Duodenal mucosa (tissue), 2 donors: ENCODE results near the gene FASLG.

Experiments
- H3K27ac ChIP-seq: one replicate; pipeline ENCODE4 v1.7.0; 2013; ENCODE audit warnings: low read depth, low read length
- H3K27me3 ChIP-seq, 2 donors: one replicate each; pipeline ENCODE4 v1.7.0; 2013; ENCODE audit warnings: low read length in 2 of 2, control low read depth in 1 of 2; ENCODE audit not compliant: insufficient read depth in 2 of 2, control insufficient read depth in 1 of 2
- H3K36me3 ChIP-seq, 2 donors: one replicate each; pipeline ENCODE4 v1.7.0; 2013; ENCODE audit warnings: low read length in 2 of 2, control low read depth in 1 of 2; ENCODE audit not compliant: insufficient read depth in 2 of 2, control insufficient read depth in 1 of 2
- H3K4me1 ChIP-seq, 2 donors: one replicate each; pipeline ENCODE4 v1.7.0; 2013; ENCODE audit warnings: low read length in 2 of 2, control low read depth in 1 of 2; ENCODE audit not compliant: insufficient read depth in 2 of 2, control insufficient read depth in 1 of 2
- H3K4me3 ChIP-seq, 2 donors: one replicate each; pipeline ENCODE4 v1.7.0; 2013; ENCODE audit warnings: low read length in 2 of 2, low read depth in 1 of 2
- H3K9ac ChIP-seq, 2 donors: one replicate each; pipeline ENCODE4 v1.7.0; 2013; ENCODE audit warnings: low read length in 2 of 2, low read depth in 1 of 2
- H3K9me3 ChIP-seq, 2 donors: one replicate each; pipeline ENCODE4 v1.7.0; 2013; ENCODE audit warnings: low read length in 2 of 2, control low read depth in 1 of 2; ENCODE audit not compliant: control insufficient read depth in 1 of 2

The FASLG gene

DNA sequence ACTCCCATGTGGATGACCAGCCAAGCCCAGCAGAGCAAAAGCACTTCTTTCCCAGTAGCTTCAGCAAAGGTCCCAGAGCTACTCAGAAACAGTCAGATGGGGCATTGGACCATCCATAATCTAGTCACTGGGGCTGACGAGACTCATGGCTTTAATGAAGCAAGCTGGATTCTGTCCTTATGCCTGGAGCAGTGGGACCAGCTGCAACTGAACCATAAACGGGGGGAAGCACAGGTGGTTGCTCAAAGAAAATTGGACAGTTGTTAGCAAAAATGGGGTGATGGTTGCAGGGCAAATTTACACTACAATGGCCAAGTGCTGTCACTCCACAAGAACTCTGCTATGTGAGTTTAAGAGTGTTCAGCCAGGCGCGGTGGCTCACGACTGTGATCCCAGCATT is 17.4 kb upstream of the FASLG start:
- Histone ChIP-seq H3K36me3 (no peaks in the 10 kb centered on the region), H3K4me3 (no peak overlapping the region), H3K27me3 (no peaks in the 10 kb centered on the region), H3K9ac (no peak overlapping the region), H3K9me3 (no peaks in the 10 kb centered on the region), H3K4me1 (peaks cover 6 to 9% of the 10 kb centered on the region in 2 donors), H3K27ac (no peak overlapping the region)

DNA sequence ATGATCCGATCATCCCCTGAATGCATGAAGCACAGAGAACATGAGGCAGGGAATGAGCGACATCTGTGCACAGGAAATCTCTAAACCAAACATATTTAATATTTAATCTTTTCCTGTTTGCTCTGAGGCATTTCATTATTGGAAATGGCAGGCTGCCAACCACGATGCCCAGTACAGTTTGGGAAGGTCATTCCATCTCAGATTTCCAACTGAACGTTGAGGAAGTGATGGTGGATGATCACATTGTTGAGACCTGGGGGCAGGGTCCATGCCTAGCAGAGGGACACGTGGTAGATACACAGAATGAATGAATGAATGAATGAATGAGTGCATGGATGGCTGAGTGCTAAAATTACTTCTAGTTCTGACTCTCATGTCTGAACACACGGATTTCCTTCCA is 15.9 kb upstream of the FASLG start:
- Histone ChIP-seq H3K4me1 (peaks cover 2 to 6% of the 10 kb centered on the region in 2 donors), H3K9ac (no peak overlapping the region), H3K9me3 (no peaks in the 10 kb centered on the region), H3K36me3 (no peaks in the 10 kb centered on the region), H3K4me3 (no peak overlapping the region), H3K27ac (no peak overlapping the region), H3K27me3 (no peaks in the 10 kb centered on the region)

DNA sequence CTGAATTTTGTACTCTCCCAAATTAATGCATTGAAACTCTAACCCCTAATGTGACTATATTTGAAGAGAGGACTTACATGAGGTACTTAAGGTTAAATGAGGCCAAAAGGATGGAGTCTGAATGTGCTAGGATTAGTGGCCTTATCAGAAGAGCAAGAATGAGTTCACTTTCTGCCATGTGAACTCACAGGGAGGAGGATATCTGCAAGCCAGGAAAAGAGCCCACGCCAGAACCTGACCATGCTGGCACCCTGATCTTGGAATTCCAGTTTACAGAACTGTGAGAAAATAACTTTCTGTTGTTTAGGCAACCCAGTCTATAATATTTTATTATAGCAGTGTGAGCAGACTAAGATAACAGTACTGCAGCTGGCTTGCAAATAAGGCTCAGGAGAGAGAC is 12.2 kb upstream of the FASLG start:
- Histone ChIP-seq H3K36me3 (no peaks in the 10 kb centered on the region), H3K4me1 (peaks cover 0 to 6% of the 10 kb centered on the region in 2 donors), H3K9ac (no peak overlapping the region), H3K27ac (no peak overlapping the region), H3K4me3 (no peak overlapping the region), H3K27me3 (no peaks in the 10 kb centered on the region), H3K9me3 (no peaks in the 10 kb centered on the region)

DNA sequence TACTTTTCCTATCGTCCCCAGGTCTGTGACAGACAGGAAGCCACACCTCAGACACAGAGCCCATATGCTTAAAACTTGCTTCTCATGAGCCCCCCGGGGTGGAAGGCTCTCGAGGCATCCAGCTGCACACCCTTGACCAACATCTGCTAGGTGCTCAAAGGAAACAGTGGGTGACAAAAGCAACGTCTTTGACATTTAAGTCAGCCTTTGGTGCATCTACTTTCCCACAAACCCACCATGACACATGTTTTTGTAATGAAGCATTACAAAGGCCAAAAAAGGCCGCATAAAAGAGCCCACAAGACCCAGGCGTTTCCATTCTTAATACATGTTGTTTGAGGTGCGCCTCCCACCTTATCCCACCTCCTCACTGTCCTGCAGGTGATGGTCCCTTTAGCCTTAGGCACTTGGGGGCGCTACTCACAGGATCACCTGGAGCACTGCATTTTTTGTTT is 11.8 kb upstream of the FASLG start:
- no peaks in the 10 kb centered on the region for H3K27me3 ChIP-seq
- H3K9me3 ChIP-seq: no peaks in the 10 kb centered on the region
- H3K36me3 ChIP-seq: no peaks in the 10 kb centered on the region
- no peak overlapping the region for H3K9ac ChIP-seq
- no peak overlapping the region for H3K4me3 ChIP-seq
- H3K27ac ChIP-seq: no peak overlapping the region
- peaks cover 0 to 6% of the 10 kb centered on the region in 2 donors for H3K4me1 ChIP-seq

DNA sequence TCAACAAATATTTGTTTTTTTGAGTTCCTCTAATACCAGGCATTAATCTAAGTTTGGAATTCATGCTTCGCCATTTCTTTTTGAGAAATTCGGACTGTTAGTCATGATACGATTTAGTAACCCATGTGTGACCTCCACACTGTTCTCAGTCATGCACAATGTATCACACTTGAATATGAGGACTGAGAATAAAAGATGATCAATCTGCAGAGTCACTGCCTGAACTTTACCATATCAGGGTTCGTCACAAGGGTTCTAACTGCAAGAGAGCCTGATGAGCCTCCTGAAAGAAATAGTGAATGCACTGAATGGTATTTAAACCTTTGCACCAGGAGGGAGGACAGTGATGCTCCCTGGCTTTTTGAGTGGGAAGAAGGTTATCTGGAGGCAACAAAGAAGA is 10.9 kb upstream of the FASLG start:
- Histone ChIP-seq H3K4me1 (peaks cover 0 to 6% of the 10 kb centered on the region in 2 donors), H3K9me3 (no peaks in the 10 kb centered on the region), H3K27me3 (no peaks in the 10 kb centered on the region), H3K27ac (no peak overlapping the region), H3K9ac (no peak overlapping the region), H3K4me3 (no peak overlapping the region), H3K36me3 (no peaks in the 10 kb centered on the region)

DNA sequence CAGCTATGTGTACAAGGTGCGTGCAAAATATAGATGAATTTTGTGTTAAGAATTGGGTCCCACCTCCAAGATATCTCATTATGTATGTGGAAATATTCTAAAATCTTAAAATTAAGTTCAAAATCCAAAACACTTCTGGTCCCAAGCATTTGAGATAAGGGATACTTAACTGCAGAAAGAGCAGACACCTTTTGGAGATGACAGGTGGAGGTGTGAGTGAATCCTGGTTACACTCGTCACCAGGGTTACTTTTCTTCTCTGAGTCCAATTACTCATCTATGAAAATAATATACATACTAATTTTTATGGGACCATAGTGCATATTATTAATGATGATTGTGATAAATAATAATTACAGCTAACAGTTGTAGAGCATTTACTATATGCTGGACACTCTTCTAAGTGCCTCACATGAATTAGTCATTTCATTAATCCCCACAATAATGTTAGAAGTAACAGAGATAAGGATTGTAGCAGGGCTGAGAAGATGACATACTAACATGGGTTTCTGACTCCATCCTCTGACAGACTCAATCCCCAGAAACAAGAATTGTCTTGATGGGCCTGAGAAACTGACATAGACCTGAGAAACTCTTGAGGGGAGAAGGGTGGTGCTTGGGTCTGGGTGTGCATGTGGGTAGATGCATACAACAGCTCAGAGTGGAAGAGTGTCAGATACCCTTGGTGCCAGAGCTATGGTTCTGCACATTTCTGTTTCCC is 8.3 kb upstream of the FASLG start:
- Histone ChIP-seq H3K27ac (no peak overlapping the region), H3K9me3 (no peaks in the 10 kb centered on the region), H3K27me3 (no peaks in the 10 kb centered on the region), H3K36me3 (no peaks in the 10 kb centered on the region), H3K9ac (no peak overlapping the region), H3K4me3 (no peak overlapping the region), H3K4me1 (no peaks in the 10 kb centered on the region)

- Histone ChIP-seq H3K27ac (no peak overlapping the region), H3K36me3 (no peaks in the 10 kb centered on the region), H3K4me3 (no peak overlapping the region), H3K4me1 (no peaks in the 10 kb centered on the region), H3K27me3 (no peaks in the 10 kb centered on the region), H3K9me3 (no peaks in the 10 kb centered on the region), H3K9ac (no peak overlapping the region)
Measured at GRCh38 chr1:172653015-172653709, 5.7 kb upstream of the FASLG start.

GRCh38 chr1:172654535-172654934 is 4.4 kb upstream of the FASLG start:
- no peaks in the 10 kb centered on the region for H3K36me3 ChIP-seq
- H3K4me3 ChIP-seq: no peak overlapping the region
- H3K9ac ChIP-seq: no peak overlapping the region
- H3K27me3 ChIP-seq: no peaks in the 10 kb centered on the region
- no peaks in the 10 kb centered on the region for H3K4me1 ChIP-seq
- H3K9me3 ChIP-seq: no peaks in the 10 kb centered on the region
- no peak overlapping the region for H3K27ac ChIP-seq

- no peak overlapping the region for H3K27ac ChIP-seq
- no peaks in the 10 kb centered on the region for H3K4me1 ChIP-seq
- H3K4me3 ChIP-seq: no peak overlapping the region
- no peaks in the 10 kb centered on the region for H3K27me3 ChIP-seq
- H3K9ac ChIP-seq: no peak overlapping the region
- H3K9me3 ChIP-seq: no peaks in the 10 kb centered on the region
- H3K36me3 ChIP-seq: no peaks in the 10 kb centered on the region
Measured at GRCh38 chr1:172656576-172656975, 2.3 kb upstream of the FASLG start.

GRCh38 chr1:172657586-172657985 is 1.3 kb upstream of the FASLG start:
- Histone ChIP-seq H3K9me3 (no peaks in the 10 kb centered on the region), H3K4me1 (no peaks in the 10 kb centered on the region), H3K27me3 (no peaks in the 10 kb centered on the region)

More at GRCh38 chr1:172657586-172657985, 1.3 kb upstream of the FASLG start:
- no peak overlapping the region for H3K27ac ChIP-seq
- H3K36me3 ChIP-seq: no peaks in the 10 kb centered on the region
- H3K4me3 ChIP-seq: no peak overlapping the region
- no peak overlapping the region for H3K9ac ChIP-seq
